ENCODE measurements around the gene ADAMTSL1.

The ADAMTSL1 gene

GRCh38 chr9:18499062-18499461 lies 25.1 kb downstream of the ADAMTSL1 start:
- no peak for DNase-seq (ENCODE audit: low spot score)

- no peak for DNase-seq (ENCODE audit: low spot score)
These were observed 26.0 kb downstream of the ADAMTSL1 start for GRCh38 chr9:18499980-18500379.

DNA sequence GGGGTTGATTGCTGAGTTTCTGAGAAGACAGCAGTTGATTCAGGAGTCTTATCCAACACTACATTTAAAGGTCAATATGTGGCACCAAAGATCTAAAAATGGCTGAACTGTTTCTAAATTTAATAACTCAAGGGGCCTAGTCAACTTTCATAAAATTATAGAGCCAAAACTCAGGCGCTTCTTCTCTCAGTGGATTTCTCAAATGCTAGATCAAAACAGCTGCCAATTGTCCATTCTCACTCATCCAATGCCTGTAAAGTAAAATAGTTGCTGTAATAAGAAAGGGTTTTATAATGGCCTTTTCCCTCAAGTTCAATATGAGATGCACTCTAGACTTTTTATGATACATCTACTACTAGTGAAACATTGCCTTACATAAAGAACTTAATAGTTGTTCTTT lies 26.5 kb downstream of the ADAMTSL1 start:
- DNase-seq (ENCODE audit: low spot score) = no peak

DNA sequence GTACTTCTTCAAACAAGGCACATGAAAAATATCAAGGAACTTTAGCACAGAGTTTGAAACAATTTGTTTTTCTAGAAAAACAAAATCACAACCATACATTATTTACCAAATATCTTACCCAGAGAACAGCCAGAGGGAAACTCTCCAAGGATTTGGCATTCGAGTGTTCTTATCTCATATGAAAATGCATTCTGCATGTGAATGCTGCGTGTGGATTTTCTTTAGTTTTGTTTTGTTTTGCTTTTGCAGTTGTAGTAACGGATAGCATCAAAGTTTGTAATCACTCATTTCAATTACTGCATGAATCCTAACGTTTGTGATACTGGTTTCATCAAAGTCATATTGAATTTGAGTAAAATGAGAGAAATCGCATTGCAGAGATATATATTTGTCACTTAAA lies 28.0 kb downstream of the ADAMTSL1 start:
- no peak for DNase-seq (ENCODE audit: low spot score)

GRCh38 chr9:18502546-18502945 lies 28.6 kb downstream of the ADAMTSL1 start:
- no peak for DNase-seq (ENCODE audit: low spot score)

GRCh38 chr9:18504707-18505106 lies 30.8 kb downstream of the ADAMTSL1 start:
- DNase-seq (ENCODE audit: low spot score) = no peak

GRCh38 chr9:18507151-18507550 lies 33.2 kb downstream of the ADAMTSL1 start:
- no peak for DNase-seq (ENCODE audit: low spot score)

DNA sequence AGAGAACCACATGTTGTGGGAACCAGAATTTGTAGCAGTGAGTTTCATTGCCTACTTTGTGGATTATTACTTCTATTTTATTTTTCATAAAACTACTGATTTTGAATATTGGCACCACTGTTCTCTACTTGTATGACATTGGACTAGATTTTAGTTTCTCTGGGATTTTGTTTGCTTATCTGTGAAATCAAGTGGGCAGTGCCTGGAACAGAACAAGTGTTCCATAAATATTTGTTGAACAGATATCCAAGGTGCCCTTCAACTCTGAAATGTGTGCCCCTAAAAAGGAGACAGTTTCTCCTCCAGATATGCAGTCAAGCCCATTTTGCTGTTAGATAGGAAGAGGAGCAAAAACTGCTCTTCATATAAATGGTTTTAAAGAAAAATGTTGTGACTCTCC lies 42.6 kb downstream of the ADAMTSL1 start:
- no peak for DNase-seq (ENCODE audit: low spot score)

GRCh38 chr9:18516965-18517364 lies 43.0 kb downstream of the ADAMTSL1 start:
- DNase-seq (ENCODE audit: low spot score) = no peak

GRCh38 chr9:18520416-18521047 lies 46.6 kb downstream of the ADAMTSL1 start:
- no peak for DNase-seq (ENCODE audit: low spot score)

DNA sequence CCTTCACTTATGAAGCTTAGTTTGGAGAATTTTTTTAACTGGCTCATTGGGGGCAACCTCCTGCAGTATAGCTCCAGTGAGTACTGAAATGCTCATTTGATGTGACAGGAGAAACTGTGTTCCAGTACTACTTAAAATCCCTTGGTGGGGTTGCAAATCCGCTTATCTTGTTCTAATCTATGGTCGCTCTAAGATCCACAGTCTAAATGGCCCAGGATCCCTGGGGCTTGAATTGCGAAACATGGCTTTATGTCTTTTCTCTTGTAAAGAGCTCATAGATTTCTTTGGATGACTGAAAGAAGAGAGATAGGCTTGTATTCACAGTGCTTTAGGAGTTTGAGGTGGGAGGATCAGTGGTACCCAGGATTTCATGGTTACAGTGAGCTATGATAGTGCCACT lies 52.7 kb downstream of the ADAMTSL1 start:
- no peak for DNase-seq (ENCODE audit: low spot score)

DNA sequence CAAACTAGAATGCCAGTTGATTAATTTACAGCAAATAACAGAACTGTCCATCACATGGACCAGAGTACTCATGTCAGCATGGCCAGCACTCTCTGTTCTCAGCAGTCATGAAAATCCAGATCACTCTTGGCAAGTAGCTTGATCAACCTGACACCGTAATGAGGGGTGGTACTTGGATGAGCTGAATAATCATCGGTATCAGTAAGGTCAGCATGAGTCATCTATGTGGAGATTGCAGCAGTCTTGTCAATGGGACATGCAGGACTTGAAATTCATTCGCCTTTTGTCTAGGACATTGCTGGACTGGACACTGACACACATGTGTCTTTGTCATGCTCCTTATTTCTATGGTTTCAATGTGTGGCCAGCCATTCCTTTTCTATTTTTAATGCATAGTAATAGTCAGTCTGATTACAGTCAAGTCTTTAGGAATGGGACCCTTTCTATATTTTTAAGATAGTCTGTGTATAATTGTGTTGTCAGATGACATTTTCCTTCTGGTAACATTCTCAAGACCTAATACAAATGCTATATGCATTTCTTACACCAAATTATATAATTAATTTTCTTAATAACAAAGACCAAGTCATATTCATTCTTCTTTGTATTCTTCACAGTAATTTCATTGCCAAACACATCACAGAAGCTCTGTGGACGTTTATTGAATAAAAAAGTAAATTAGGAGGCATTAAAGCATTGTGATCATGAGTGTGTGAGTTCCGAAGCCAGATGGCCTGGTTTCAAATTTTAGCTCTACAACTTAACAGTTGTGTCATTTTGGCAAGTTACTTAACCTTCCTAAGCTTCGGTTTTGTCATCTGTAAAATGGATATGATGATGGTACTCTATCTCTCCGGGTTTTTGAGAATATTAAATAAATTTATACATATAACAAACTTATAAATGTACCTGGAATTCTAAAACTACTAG lies 57.4 kb downstream of the ADAMTSL1 start:
- no peak for DNase-seq (ENCODE audit: low spot score)

- DNase-seq (ENCODE audit: low spot score) = no peak
These were observed 60.7 kb downstream of the ADAMTSL1 start for GRCh38 chr9:18534611-18535010.

- no peak for DNase-seq (ENCODE audit: low spot score)
These were observed 62.6 kb downstream of the ADAMTSL1 start for GRCh38 chr9:18536554-18536953.

DNA sequence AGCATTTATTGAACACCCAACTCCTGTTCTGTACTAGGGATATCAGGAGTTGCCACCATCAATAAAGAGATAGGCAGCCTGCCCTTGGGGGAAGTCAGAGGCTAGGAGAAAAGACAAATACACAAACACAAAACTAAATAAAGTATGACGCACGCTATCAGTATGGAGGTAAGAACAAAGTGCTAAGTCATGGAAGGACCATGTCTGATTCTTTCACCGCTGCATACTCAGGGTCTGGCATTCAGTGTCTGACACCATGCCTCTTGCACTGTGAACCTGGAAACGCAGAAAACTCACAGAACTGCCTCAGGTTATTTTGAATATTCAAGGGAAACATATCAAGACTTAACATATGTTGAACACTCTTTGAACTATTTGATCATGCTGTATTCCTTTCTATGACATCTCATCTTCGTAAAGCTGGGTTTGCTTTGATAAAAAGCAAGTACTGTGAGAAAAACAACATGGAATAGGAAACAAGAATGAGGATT lies 65.3 kb downstream of the ADAMTSL1 start:
- DNase-seq (ENCODE audit: low spot score) = no peak

DNA sequence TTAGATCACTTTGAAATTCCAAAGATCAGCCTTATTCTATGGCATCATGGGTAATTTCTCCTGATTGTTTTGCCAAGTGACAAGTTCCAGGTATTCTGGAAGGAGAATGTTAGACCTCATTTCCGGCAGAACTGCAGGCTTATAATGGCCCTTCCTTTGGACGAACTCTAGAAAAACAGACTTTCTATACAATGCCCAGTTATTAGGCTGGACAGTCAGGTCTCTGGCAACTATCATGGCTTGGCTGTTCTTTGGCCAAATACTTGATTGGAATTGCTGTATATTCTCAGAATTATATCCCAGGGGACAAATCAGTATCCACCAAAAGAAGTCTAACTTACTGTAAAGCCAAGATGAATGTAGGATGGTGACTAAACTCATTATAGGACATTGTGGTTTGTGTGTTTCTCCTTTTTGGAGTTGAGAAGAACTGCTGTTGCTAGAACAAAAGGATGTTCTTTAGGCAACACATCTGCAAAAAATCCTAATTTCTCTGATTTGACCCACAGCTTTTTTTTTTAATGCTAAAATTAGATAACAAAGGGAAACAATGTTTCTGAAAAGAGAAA lies 69.0 kb downstream of the ADAMTSL1 start:
- no peak for DNase-seq (ENCODE audit: low spot score)

DNA sequence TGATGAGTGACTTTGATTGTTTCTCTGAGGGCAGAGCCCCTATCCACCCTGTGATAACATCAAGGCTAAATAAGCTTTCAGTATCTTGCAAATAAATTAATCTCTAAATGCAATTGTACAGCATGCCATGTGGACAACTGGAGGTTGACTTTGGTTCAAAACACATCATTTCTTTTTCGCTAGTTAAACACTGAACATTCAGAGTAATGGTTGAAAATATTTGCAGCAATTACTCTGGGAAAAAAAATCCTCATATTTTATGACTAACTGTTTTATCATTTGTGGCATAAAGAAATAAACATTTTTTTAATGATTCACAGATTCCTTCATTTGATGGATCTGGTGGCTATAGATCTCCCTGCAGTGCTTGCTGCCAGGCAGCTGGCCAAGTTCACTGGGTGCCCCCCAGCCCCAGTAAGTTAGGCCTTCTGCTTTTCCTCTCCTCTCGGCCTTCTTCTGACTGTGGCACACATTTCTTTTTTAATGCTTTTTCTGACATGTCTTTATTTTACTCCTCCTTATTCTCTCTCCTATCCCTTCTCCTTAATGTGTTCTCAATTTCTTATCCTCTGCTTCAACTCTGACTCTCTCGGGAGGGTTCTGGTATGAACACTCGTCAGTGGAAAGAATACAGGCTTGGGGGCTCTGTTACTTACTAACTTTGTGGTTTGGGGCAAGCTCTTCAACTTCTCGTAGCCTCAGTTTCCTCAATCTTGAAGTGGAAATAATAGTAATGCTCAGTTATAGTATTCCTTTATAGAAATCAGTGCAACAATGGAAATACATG lies 69.6 kb downstream of the ADAMTSL1 start:
- DNase-seq (ENCODE audit: low spot score) = no peak

DNA sequence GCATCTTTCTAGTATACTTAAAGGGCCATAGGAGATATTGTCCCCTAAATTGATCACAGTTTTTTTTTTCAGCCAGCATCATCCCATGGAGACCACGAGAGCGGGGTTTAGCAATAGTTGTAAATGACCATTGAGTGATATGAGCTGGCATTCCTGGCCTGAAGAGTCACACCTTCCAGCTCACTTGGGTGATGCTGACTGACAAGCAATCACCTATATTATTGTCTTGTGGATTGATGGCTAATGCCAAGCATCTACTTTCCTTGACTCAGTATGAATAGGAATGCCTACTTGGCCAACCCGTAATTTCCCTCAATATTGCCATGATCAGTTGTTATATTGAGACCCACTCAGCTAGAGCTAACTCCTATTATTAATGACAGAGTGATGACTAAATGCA lies 70.5 kb downstream of the ADAMTSL1 start:
- no peak for DNase-seq (ENCODE audit: low spot score)

DNA sequence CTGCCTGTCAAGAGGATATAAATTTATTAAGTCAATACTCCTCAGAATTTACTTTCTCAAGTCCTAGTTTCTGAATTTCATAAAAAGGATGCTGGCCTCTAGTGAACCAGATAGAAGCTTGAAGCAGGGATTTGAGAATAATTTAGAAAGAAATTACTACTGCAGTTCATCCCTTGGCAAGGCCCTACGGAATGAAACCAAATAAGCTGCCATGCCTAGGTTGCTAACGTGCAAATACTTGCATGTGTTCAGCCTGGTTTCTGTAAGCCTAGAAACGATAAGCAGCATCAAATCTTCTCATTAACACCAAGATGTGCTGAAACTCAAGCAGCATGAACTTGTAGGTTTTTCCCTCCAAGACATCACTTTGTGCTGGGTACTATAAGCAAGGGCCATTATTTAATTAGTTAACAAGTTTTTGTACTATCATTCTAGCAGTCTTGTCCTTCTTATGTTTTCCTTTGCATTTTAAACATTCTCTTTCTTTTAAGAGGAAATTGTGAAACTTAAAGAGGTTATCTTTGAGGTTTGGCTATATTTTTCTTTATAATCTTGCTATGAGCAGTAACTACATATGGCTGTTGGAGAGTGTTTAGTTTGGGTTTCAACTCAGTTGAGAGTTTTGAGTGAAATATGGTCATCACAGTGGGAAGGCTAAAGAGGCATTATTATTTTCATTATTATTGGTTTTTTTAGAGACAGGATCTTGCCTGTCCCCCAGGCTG lies 71.8 kb downstream of the ADAMTSL1 start:
- no peak for DNase-seq (ENCODE audit: low spot score)

DNA sequence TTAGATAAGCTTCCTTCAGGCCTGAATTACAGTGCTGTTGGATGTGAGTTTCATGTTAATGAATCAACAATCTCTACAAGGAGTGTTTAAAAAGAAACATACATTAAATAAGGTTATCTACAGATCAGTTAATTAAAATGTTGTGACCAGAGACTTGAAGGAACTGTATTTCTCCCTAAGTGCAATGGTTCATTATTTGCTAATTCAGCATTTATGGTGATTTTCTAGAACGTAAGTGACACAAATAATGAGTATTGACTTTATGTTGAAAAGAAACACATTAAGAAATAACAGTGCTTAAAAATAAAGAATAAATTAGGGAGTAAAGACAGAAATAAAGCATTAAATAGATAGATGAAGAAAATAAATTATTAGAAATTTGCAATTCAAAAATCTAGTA lies 74.5 kb downstream of the ADAMTSL1 start:
- no peak for DNase-seq (ENCODE audit: low spot score)

DNA sequence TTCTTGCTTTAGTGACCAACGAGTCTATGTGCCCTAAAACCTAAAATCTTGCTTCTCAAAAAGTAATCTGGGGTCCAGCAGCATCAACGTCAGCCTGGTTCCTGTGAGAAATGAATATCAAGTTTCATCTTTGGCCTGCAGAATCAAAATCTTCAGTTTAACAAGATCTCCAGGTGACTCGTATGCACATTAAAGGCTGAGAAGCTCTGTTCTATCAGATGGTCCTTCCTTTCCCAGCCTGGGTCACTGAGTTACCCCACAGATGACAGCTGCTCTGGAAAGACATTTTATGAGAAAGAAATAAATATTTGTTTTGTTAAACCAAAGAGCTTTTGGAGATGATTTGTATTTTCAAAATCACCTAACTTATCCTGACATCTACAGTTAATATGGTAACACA lies 75.8 kb downstream of the ADAMTSL1 start:
- no peak for DNase-seq (ENCODE audit: low spot score)

DNA sequence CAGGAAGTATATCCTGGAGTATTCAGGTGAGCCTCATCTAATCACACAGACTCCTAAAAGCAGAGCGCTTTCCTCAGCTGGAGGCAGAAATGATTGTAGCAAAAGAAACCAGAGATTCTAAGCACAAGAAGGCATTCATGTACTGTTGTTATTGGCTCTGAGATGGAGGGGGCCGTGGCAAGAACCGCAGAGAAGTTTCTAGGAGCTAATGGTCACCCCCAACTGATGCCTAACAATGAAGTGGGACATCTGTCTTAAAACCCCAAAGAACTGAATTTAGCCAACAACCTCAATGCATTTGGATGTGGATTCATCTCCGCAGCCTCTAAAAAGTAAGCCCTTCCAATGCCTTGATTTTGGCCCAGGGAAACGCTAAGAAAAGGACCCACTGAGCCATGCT lies 76.3 kb downstream of the ADAMTSL1 start:
- no peak for DNase-seq (ENCODE audit: low spot score)
